ENCODE data around the gene AGFG2. TPM values are rescaled to one million over a fixed set of nuclear protein-coding genes. Genes with fewer than 3 reads are reported as not detected.

Gene AGFG2
- total RNA-seq, 1 experiment from 2014 or later: 6.7 TPM

DNA sequence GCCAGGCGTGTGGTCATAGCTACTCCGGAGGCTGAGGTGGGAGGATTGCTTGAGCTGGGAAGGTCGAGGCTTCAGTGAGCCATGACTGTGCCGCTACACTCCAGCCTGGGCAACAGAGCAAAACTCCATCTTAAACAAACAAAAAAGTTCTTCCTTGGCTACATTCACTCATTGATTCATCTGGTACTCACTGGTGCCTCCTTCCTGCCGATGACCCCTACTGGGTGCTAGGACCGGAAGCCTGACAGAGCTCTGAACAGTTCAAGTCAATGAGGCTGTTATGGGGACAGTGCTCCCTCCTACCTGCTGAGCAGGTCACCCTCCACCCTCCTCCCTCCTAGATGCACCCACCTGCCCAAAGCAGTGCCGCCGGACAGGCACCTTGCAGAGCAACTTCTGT is 68.1 kb downstream of the AGFG2 start:
- H3K27ac ChIP-seq (ENCODE audit: low read length): no peak overlapping the region
- no peak overlapping the region for H3K9ac ChIP-seq (ENCODE audit: low read length)

DNA sequence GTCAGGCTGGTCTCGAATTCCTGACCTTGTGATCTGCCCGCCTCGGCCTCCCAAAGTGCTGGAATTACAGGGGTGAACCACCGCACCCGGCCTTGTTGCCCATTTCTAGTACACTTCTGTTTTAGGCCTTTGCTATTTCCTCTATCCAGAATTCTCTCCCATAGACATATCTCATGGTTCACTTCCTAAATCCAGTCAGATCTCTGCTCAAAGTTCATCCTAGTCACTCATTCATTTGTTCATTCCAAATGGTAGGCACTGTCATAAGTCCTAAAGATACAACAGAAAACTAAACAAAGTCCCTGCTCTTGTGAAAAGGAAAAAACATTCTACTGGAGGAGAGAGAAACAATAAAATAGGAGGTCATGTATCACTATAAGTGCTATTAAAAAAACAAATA is 71.0 kb downstream of the AGFG2 start:
- no peaks in the 10 kb centered on the region for H3K27me3 ChIP-seq (ENCODE audit: low read length)
- H3K9ac ChIP-seq (ENCODE audit: low read length): no peak overlapping the region
- no peak for DNase-seq
- peaks cover 13% of the 10 kb centered on the region for H3K4me1 ChIP-seq (ENCODE audit: low read length)
- H4K20me1 ChIP-seq (ENCODE audit: insufficient read depth, low read depth, low read length): no peaks in the 10 kb centered on the region
- no peaks in the 10 kb centered on the region for H3K9me3 ChIP-seq (ENCODE audit: low read length)
- H3K4me2 ChIP-seq (ENCODE audit: low read depth, low read length, poor library complexity, severe bottlenecking): no peak overlapping the region
- H2AFZ ChIP-seq (ENCODE audit: low read length): no peak overlapping the region
- H3K79me2 ChIP-seq (ENCODE audit: low read length): no peaks in the 10 kb centered on the region
- H3K27ac ChIP-seq (ENCODE audit: low read length): no peak overlapping the region
- H3K36me3 ChIP-seq (ENCODE audit: insufficient read depth, low read length): no peaks in the 10 kb centered on the region
- no peak overlapping the region for H3K4me3 ChIP-seq (ENCODE audit: low read length)
- H3K9me2 ChIP-seq (replicated peaks; ENCODE audit: insufficient read depth, low read length): no peaks in the 10 kb centered on the region

More for the DNA sequence above, 68.1 kb downstream of the AGFG2 start:
- Histone ChIP-seq H3K36me3 (ENCODE audit: insufficient read depth, low read length) (no peaks in the 10 kb centered on the region), H3K27me3 (ENCODE audit: low read length) (no peaks in the 10 kb centered on the region), H3K9me2 (replicated peaks; ENCODE audit: insufficient read depth, low read length) (no peaks in the 10 kb centered on the region), H2AFZ (ENCODE audit: low read length) (no peak overlapping the region), H4K20me1 (ENCODE audit: insufficient read depth, low read depth, low read length) (no peaks in the 10 kb centered on the region), H3K4me3 (ENCODE audit: low read length) (no peak overlapping the region), H3K4me2 (ENCODE audit: low read depth, low read length, poor library complexity, severe bottlenecking) (no peak overlapping the region), H3K79me2 (ENCODE audit: low read length) (no peaks in the 10 kb centered on the region), H3K9me3 (ENCODE audit: low read length) (no peaks in the 10 kb centered on the region), H3K4me1 (ENCODE audit: low read length) (peaks cover 24% of the 10 kb centered on the region)
- DNase-seq: no peak

DNA sequence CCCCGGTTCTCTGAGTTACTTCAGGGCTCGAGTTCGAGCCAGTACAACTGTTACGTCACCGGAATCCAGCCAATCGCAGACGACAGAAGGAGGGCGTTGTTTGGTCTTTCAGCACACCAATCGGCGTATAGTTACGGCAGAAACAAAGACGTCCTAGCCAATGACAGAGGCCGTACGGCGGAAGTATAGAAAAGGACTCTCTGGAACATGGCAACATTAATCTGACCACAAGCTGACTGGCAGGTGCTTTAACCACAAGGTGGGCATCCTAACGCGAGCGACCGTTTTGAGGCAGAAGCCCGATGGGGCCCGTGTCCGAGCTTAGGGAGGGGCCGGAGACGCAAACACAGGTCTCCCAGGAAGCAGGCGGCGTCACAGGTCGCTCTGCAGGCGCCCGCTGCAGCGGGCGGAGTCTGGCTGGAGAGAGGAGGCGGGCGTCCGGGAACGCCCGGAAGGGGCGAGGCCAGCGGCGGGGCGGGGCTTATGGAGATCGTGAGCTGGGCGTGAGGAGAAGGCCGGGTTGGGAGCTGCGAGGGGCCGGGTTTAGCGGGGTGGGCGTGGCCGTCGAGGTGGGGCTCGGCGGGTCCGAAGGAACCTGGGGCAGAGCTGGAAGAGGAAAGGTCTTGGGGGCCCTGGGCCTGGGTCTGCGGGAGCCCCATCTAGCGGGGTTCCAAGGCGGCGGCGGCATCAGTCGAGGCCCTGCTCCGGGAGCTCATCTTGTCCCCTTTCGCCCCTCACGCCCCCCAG is 73.2 kb downstream of the AGFG2 start, which contains the start of gene MOSPD3:
Gene MOSPD3 (plus strand): TSS at position 558 of the 747 bp plus-strand sequence. CDS start 252 bp downstream, outside the sequence.
- Histone ChIP-seq H3K4me2 (ENCODE audit: low read depth, low read length, poor library complexity, severe bottlenecking) (peak within 1 kb of the TSS; percentile 73), H2AFZ (ENCODE audit: low read length) (peak within 1 kb of the TSS; percentile 67; the same call in 1 of the 2 replicates), H3K79me2 (ENCODE audit: low read length) (no peaks in the 10 kb centered on the region), H3K9me3 (ENCODE audit: low read length) (no peaks in the 10 kb centered on the region), H4K20me1 (ENCODE audit: insufficient read depth, low read depth, low read length) (no peaks in the 10 kb centered on the region), H3K4me1 (ENCODE audit: low read length) (peaks cover 9% of the 10 kb centered on the region), H3K4me3 (ENCODE audit: low read length) (peak within 1 kb of the TSS; percentile 63), H3K9ac (ENCODE audit: low read length) (peak within 1 kb of the TSS; percentile 66), H3K36me3 (ENCODE audit: insufficient read depth, low read length) (no peaks in the 10 kb centered on the region), H3K27ac (ENCODE audit: low read length) (peak within 1 kb of the TSS; percentile 64), H3K27me3 (ENCODE audit: low read length) (no peaks in the 10 kb centered on the region), H3K9me2 (replicated peaks; ENCODE audit: insufficient read depth, low read length) (no peaks in the 10 kb centered on the region)
- peak; percentile 99 for DNase-seq

DNA sequence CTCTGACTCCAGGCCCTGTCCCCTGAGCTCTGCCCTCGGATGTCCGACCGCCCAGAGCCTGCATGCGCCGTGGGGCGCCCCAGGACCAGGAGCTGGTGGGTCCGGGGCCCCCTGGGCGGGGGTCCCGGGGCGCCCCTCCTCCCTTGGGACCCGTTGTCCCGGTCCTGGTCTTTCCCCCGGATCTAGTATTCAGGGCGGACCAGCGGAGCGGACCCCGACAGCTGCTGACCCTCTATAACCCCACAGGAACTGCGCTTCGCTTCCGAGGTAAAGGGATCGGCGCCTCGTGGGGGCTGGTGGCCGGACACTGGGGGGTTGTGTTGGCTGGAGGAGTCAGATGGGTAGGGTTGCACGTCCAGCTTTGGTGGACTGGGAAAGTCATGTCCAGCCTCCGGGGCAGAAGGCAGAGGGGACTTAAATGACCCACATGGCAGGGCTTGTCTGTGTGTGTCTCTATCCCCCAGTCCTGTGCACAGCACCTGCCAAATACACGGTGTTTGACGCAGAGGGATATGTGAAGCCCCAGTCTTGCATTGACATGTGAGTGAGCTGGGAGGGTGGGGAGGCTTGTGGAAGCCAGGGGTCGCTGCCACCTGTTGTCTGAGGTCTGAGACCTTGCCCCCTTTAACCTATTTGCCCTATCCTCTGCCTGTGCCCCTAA is 73.9 kb downstream of the AGFG2 start:
- H3K36me3 ChIP-seq (ENCODE audit: insufficient read depth, low read length): no peaks in the 10 kb centered on the region
- no peaks in the 10 kb centered on the region for H3K9me2 ChIP-seq (replicated peaks; ENCODE audit: insufficient read depth, low read length)
- no peak overlapping the region for H3K27ac ChIP-seq (ENCODE audit: low read length)
- no peaks in the 10 kb centered on the region for H3K9me3 ChIP-seq (ENCODE audit: low read length)
- no peaks in the 10 kb centered on the region for H4K20me1 ChIP-seq (ENCODE audit: insufficient read depth, low read depth, low read length)
- H3K79me2 ChIP-seq (ENCODE audit: low read length): no peaks in the 10 kb centered on the region
- peaks cover 9% of the 10 kb centered on the region for H3K4me1 ChIP-seq (ENCODE audit: low read length)
- peak overlapping the region; percentile 63 for H3K4me3 ChIP-seq (ENCODE audit: low read length)
- DNase-seq: no peak
- H2AFZ ChIP-seq (ENCODE audit: low read length): peak overlapping the region; percentile 50; the same call in 1 of the 2 replicates
- no peaks in the 10 kb centered on the region for H3K27me3 ChIP-seq (ENCODE audit: low read length)
- H3K9ac ChIP-seq (ENCODE audit: low read length): peak overlapping the region; percentile 66
- H3K4me2 ChIP-seq (ENCODE audit: low read depth, low read length, poor library complexity, severe bottlenecking): peak overlapping the region; percentile 73

- H3K4me2 ChIP-seq (ENCODE audit: low read depth, low read length, poor library complexity, severe bottlenecking): peak overlapping the region; percentile 73
- H3K9me2 ChIP-seq (replicated peaks; ENCODE audit: insufficient read depth, low read length): no peaks in the 10 kb centered on the region
- H3K79me2 ChIP-seq (ENCODE audit: low read length): no peaks in the 10 kb centered on the region
- H3K36me3 ChIP-seq (ENCODE audit: insufficient read depth, low read length): no peaks in the 10 kb centered on the region
- DNase-seq: no peak
- H4K20me1 ChIP-seq (ENCODE audit: insufficient read depth, low read depth, low read length): no peaks in the 10 kb centered on the region
- peaks cover 9% of the 10 kb centered on the region for H3K4me1 ChIP-seq (ENCODE audit: low read length)
- peak overlapping the region; percentile 63; the same call in 1 of the 2 replicates for H3K4me3 ChIP-seq (ENCODE audit: low read length)
- H3K27ac ChIP-seq (ENCODE audit: low read length): no peak overlapping the region
- H3K9ac ChIP-seq (ENCODE audit: low read length): peak overlapping the region; percentile 66
- no peaks in the 10 kb centered on the region for H3K9me3 ChIP-seq (ENCODE audit: low read length)
- no peaks in the 10 kb centered on the region for H3K27me3 ChIP-seq (ENCODE audit: low read length)
- no peak overlapping the region for H2AFZ ChIP-seq (ENCODE audit: low read length)
These were observed 74.6 kb downstream of the AGFG2 start for GRCh38 chr7:100613412-100614175.

DNA sequence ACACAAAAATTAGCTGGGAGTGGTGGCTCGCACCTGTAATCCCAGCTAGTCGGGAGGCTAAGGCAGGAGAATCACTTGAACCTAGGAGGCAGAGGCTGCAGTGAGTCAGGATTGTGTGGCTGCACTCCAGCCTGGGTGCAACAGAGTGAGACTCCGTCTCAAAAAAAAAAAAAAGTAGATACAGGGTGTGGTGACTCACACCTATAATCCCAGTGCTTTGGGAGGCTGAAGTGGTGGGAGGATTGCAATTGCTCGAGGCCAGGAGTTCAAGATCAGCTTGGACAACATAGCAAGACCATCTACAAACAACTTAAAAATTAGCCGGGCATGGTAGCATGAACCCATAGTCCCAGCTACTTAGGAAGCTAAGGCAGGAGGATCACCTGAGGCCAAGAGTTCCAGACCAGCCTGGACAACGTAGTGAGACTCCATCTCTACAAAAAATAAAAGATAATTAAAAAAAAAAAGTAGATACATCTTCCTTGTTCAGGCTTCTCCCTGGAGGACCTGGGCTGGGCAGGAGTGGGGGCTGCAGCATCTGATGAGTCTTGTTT is 75.4 kb downstream of the AGFG2 start:
- Histone ChIP-seq H3K36me3 (ENCODE audit: insufficient read depth, low read length) (no peaks in the 10 kb centered on the region), H3K4me2 (ENCODE audit: low read depth, low read length, poor library complexity, severe bottlenecking) (no peak overlapping the region), H3K9ac (ENCODE audit: low read length) (no peak overlapping the region), H2AFZ (ENCODE audit: low read length) (no peak overlapping the region), H3K27me3 (ENCODE audit: low read length) (no peaks in the 10 kb centered on the region), H3K9me3 (ENCODE audit: low read length) (no peaks in the 10 kb centered on the region), H3K27ac (ENCODE audit: low read length) (no peak overlapping the region), H3K79me2 (ENCODE audit: low read length) (no peaks in the 10 kb centered on the region), H3K9me2 (replicated peaks; ENCODE audit: insufficient read depth, low read length) (no peaks in the 10 kb centered on the region), H3K4me3 (ENCODE audit: low read length) (no peak overlapping the region), H3K4me1 (ENCODE audit: low read length) (peaks cover 9% of the 10 kb centered on the region), H4K20me1 (ENCODE audit: insufficient read depth, low read depth, low read length) (no peaks in the 10 kb centered on the region)
- DNase-seq: no peak

Measured in Karpas-422 (cell line).